Neutrophil (primary cell): Measurements from ENCODE around the gene NAT16.
"Not testable (repeated sequence)": the region's sequence is repeated elsewhere in the genome, so short reads cannot be mapped to it uniquely, and the experiment has no call there.

Source experiments
- H3K27ac ChIP-seq: fragments of 200-600 bp; sonication (generic); 2 replicates; pipeline ENCODE4 v1.5.1; 2016; ENCODE audit warnings: mild to moderate bottlenecking, moderate library complexity
- H3K27me3 ChIP-seq: fragments of 200-600 bp; sonication (generic); 2 replicates; pipeline ENCODE4 v1.6.0; 2016; ENCODE audit warnings: mild to moderate bottlenecking
- H3K36me3 ChIP-seq: fragments of 200-600 bp; sonication (generic); 2 replicates; pipeline ENCODE4 v1.5.1; 2017
- H3K4me1 ChIP-seq, 2 experiments: fragments of 200-600 bp in 1 of 2; sonication (generic) in 1 of 2; 1 replicate in 1 of 2; 2 replicates in 1 of 2; pipeline versions ENCODE4 v1.5.1 to v1.6.1; 2013 to 2016; ENCODE audit warnings: low read depth in 1 of 2, low read length in 1 of 2, mild to moderate bottlenecking in 1 of 2, moderate library complexity in 1 of 2; ENCODE audit not compliant: control insufficient read depth in 1 of 2, insufficient read depth in 1 of 2
- H3K4me3 ChIP-seq, 2 experiments: fragments of 200-600 bp in 1 of 2; sonication (generic) in 1 of 2; 1 replicate in 1 of 2; 2 replicates in 1 of 2; pipeline ENCODE4 v1.5.1; 2013 to 2016; ENCODE audit warnings: low read depth in 1 of 2, low read length in 1 of 2, mild to moderate bottlenecking in 1 of 2, moderate library complexity in 1 of 2
- H3K9me3 ChIP-seq: fragments of 200-600 bp; sonication (generic); 2 replicates; pipeline ENCODE4 v1.5.1; 2016
- CTCF ChIP-seq: fragments of 200-600 bp; sonication (generic); IDR thresholded peaks from 2 replicates; pipeline ENCODE4 v1.5.1; 2016; ENCODE audit warnings: antibody characterized with exemption

The NAT16 gene

GRCh38 chr7:101122933-101123702 is 57.0 kb downstream of the NAT16 start:
- no peak overlapping the region for H3K4me3 ChIP-seq

GRCh38 chr7:101121991-101122932 is 57.8 kb downstream of the NAT16 start:
- H3K27me3 ChIP-seq = peaks cover 85% of the 10 kb centered on the region
- H3K4me1 ChIP-seq = no peaks in the 10 kb centered on the region
- H3K4me3 ChIP-seq = no peak overlapping the region
- H3K36me3 ChIP-seq = no peaks in the 10 kb centered on the region
- TF ChIP-seq CTCF = no peak
- no peak overlapping the region for H3K27ac ChIP-seq
- no peaks in the 10 kb centered on the region for H3K9me3 ChIP-seq

More at GRCh38 chr7:101122933-101123702, 57.0 kb downstream of the NAT16 start:
- no peaks in the 10 kb centered on the region for H3K4me1 ChIP-seq
- H3K27me3 ChIP-seq = peaks cover 94% of the 10 kb centered on the region
- no peak overlapping the region for H3K27ac ChIP-seq
- H3K9me3 ChIP-seq = no peaks in the 10 kb centered on the region
- no peak for TF ChIP-seq CTCF
- no peaks in the 10 kb centered on the region for H3K36me3 ChIP-seq

- not testable (repeated sequence) for H3K9me3 ChIP-seq, H3K4me1 ChIP-seq, H3K4me3 ChIP-seq, H3K36me3 ChIP-seq, H3K27ac ChIP-seq
- H3K27me3 ChIP-seq = peaks cover 79% of the 10 kb centered on the region
Measured at GRCh38 chr7:101121631-101121990, 58.5 kb downstream of the NAT16 start.
